Breast epithelium (tissue), 4 donors: ENCODE data around the gene CLTCL1. TPM values are rescaled to one million over a fixed set of nuclear protein-coding genes. Genes with fewer than 3 reads are reported as not detected.

ENCODE experiments used
- DNase-seq, 2 donors: peaks; one replicate each; pipeline ENCODE4 v3.0.0-alpha.2; 2019; ENCODE audit warnings: low spot score in 2 of 2
- H3K27ac ChIP-seq, 2 donors: fragments of 200-600 bp; sonication (generic) in 1 of 2; one replicate each; pipeline ENCODE4 v1.5.1; 2016 to 2019; ENCODE audit warnings: mild to moderate bottlenecking in 1 of 2
- H3K27me3 ChIP-seq, 2 donors: fragments of 200-600 bp; sonication (generic) in 1 of 2; one replicate each; pipeline versions ENCODE4 v1.5.1 to v1.6.0; 2017 to 2019; ENCODE audit warnings: control low read depth in 1 of 2, mild to moderate bottlenecking in 1 of 2
- H3K36me3 ChIP-seq: fragments of 200-600 bp; one replicate; pipeline ENCODE4 v1.5.1; 2019
- H3K4me1 ChIP-seq, 2 donors: fragments of 200-600 bp; sonication (generic); one replicate each; pipeline ENCODE4 v1.5.1; 2016 to 2019; ENCODE audit warnings: control low read depth in 1 of 2
- H3K4me3 ChIP-seq, 3 donors: fragments of 200-600 bp; sonication (generic); 1 replicate in 2 of 3; 2 replicates in 1 of 3; pipeline ENCODE4 v1.5.1; 2016 to 2019; ENCODE audit warnings: mild to moderate bottlenecking in 3 of 3, moderate library complexity in 2 of 3
- H3K9me3 ChIP-seq, 2 donors: fragments of 200-600 bp; sonication (generic) in 1 of 2; one replicate each; pipeline ENCODE4 v1.5.1; 2016 to 2019; ENCODE audit warnings: control low read depth in 1 of 2
- CTCF ChIP-seq, 3 donors: fragments of 450-650 bp; IDR thresholded peaks; one replicate each; pipeline ENCODE4 v1.5.1; 2016 to 2017; ENCODE audit warnings: antibody characterized with exemption in 3 of 3, mild to moderate bottlenecking in 3 of 3, moderate library complexity in 3 of 3
- POLR2A ChIP-seq: fragments of 450-650 bp; IDR thresholded peaks from one replicate; pipeline ENCODE4 v1.6.1; 2016; ENCODE audit warnings: antibody characterized with exemption, mild to moderate bottlenecking, moderate library complexity
- POLR2AphosphoS5 ChIP-seq, 3 donors: sonication (generic); formaldehyde crosslinking; IDR thresholded peaks; one replicate each; pipeline ENCODE4 v1.6.1; 2017; ENCODE audit warnings: antibody characterized with exemption in 3 of 3
- intact Hi-C: fragments of 100-400 bp; cut with DNase I; formaldehyde crosslinking; loops from one replicate; pipeline ENCODE4 v1.15.1; 2023; ENCODE audit warnings: low total_unique reads
- total RNA-seq, 3 donors: library from RNA; depleted of rRNA; stranded (reverse); fragments of >200 nt; gene quantifications; one replicate each; pipeline ENCODE4 v1.1.0, GENCODE V29; 2016

The CLTCL1 gene
- total RNA-seq, 3 donors from 2014 or later: 2.8 to 27.0 (median 8.2) TPM

GRCh38 chr22:19196841-19197612 is 94.5 kb downstream of the CLTCL1 start:
- no peak overlapping the region for H3K27ac ChIP-seq
- H3K9me3 ChIP-seq: no peaks in the 10 kb centered on the region
- no peak overlapping the region for H3K4me3 ChIP-seq
- intact Hi-C loops: no loop called here
- no peaks in the 10 kb centered on the region for H3K27me3 ChIP-seq
- H3K36me3 ChIP-seq: no peaks in the 10 kb centered on the region
- no peak for DNase-seq
- H3K4me1 ChIP-seq: no peaks in the 10 kb centered on the region
- TF ChIP-seq POLR2A (no peak), POLR2AphosphoS5 (IDR thresholded peaks at IDR 0.05) (no peak)

- intact Hi-C loops: no loop called here
- H3K9me3 ChIP-seq: no peaks in the 10 kb centered on the region
- no peaks in the 10 kb centered on the region for H3K27me3 ChIP-seq
- TF ChIP-seq POLR2AphosphoS5 (IDR thresholded peaks at IDR 0.05): no peak
- no peak for TF ChIP-seq POLR2A
- TF ChIP-seq CTCF (IDR thresholded peaks at IDR 0.05): no peak
- no peak for DNase-seq
- H3K4me3 ChIP-seq: no peak overlapping the region
- H3K4me1 ChIP-seq: no peaks in the 10 kb centered on the region
- no peak overlapping the region for H3K27ac ChIP-seq
- H3K36me3 ChIP-seq: no peaks in the 10 kb centered on the region
Measured at GRCh38 chr22:19195796-19196731, 95.5 kb downstream of the CLTCL1 start.

GRCh38 chr22:19194766-19195536 is 96.6 kb downstream of the CLTCL1 start:
- Histone ChIP-seq H3K27ac (no peak overlapping the region), H3K27me3 (no peaks in the 10 kb centered on the region), H3K9me3 (no peaks in the 10 kb centered on the region), H3K4me3 (no peak overlapping the region), H3K36me3 (no peaks in the 10 kb centered on the region), H3K4me1 (no peaks in the 10 kb centered on the region)
- TF ChIP-seq POLR2A (no peak), CTCF (IDR thresholded peaks at IDR 0.05) (no peak), POLR2AphosphoS5 (IDR thresholded peaks at IDR 0.05) (no peak)
- DNase-seq: no peak
- intact Hi-C loops: no loop called here

- TF ChIP-seq POLR2AphosphoS5 (IDR thresholded peaks at IDR 0.05): no peak
- intact Hi-C loops: no loop called here
- no peak overlapping the region for H3K4me3 ChIP-seq
- no peaks in the 10 kb centered on the region for H3K36me3 ChIP-seq
- no peaks in the 10 kb centered on the region for H3K9me3 ChIP-seq
- no peaks in the 10 kb centered on the region for H3K4me1 ChIP-seq
- DNase-seq: no peak
- H3K27ac ChIP-seq: no peak overlapping the region
- H3K27me3 ChIP-seq: no peaks in the 10 kb centered on the region
Measured at GRCh38 chr22:19193879-19194278, 97.6 kb downstream of the CLTCL1 start.

GRCh38 chr22:19187716-19188563 is 103.6 kb downstream of the CLTCL1 start:
- no peaks in the 10 kb centered on the region for H3K27me3 ChIP-seq
- no peak overlapping the region for H3K27ac ChIP-seq
- no peaks in the 10 kb centered on the region for H3K9me3 ChIP-seq
- H3K4me1 ChIP-seq: no peaks in the 10 kb centered on the region
- intact Hi-C loops: no loop called here
- H3K36me3 ChIP-seq: no peaks in the 10 kb centered on the region
- TF ChIP-seq POLR2AphosphoS5 (IDR thresholded peaks at IDR 0.05) (no peak), POLR2A (no peak), CTCF (IDR thresholded peaks at IDR 0.05) (no peak)
- DNase-seq: no peak
- no peak overlapping the region for H3K4me3 ChIP-seq
